Posterior cingulate gyrus (tissue), 11 donors: ENCODE measurements around the gene LSP1.

Experiments used
- DNase-seq, 10 donors: peaks; one replicate each; pipeline versions ENCODE4 v3.0.0 to v3.0.0-alpha.2; 2020 to 2021; ENCODE audit warnings: mixed read lengths in 3 of 10
- intact Hi-C: fragments of 100-400 bp; cut with DNase I; formaldehyde crosslinking; loops from one replicate; pipeline ENCODE4 v1.15.1; 2023

LSP1 gene

GRCh38 chr11:1920128-1920908, 67.4 kb downstream of the LSP1 start:
- intact Hi-C loops = no loop called here
- DNase-seq = peak in 2 of 10 donors; percentile 34 to 79

- intact Hi-C loops = no loop called here
- DNase-seq = peak in 2 of 10 donors; percentile 67 to 76
Measured at GRCh38 chr11:1920909-1921573, 68.2 kb downstream of the LSP1 start.

GRCh38 chr11:1921574-1922141, 68.8 kb downstream of the LSP1 start:
- peak in 9 of 10 donors; percentile 45 to 93 (median 53) for DNase-seq
- intact Hi-C loops = no loop called here

- intact Hi-C loops = no loop called here
- peak in 2 of 10 donors; percentile 61 to 64 for DNase-seq
Measured at GRCh38 chr11:1922481-1923081, 69.7 kb downstream of the LSP1 start.

GRCh38 chr11:1923201-1923956, 70.5 kb downstream of the LSP1 start:
- intact Hi-C loops = no loop called here
- peak in 3 of 10 donors; percentile 26 to 58 (median 31) for DNase-seq

- intact Hi-C loops = no loop called here
- peak in 4 of 10 donors; percentile 22 to 70 (median 62) for DNase-seq
Measured at GRCh38 chr11:1924181-1924580, 71.3 kb downstream of the LSP1 start.

GRCh38 chr11:1924646-1925372, 71.9 kb downstream of the LSP1 start:
- peak in 4 of 10 donors; percentile 20 to 73 (median 52) for DNase-seq
- intact Hi-C loops = no loop called here

- DNase-seq = peak in 4 of 10 donors; percentile 15 to 80 (median 56)
- intact Hi-C loops = no loop called here
Measured at GRCh38 chr11:1925373-1926155, 72.7 kb downstream of the LSP1 start.

GRCh38 chr11:1926156-1927025, 73.5 kb downstream of the LSP1 start:
- intact Hi-C loops = no loop called here

GRCh38 chr11:1927026-1927847, 74.4 kb downstream of the LSP1 start:
- peak in 4 of 10 donors; percentile 24 to 78 (median 53) for DNase-seq
- intact Hi-C loops = no loop called here

More at GRCh38 chr11:1926156-1927025, 73.5 kb downstream of the LSP1 start:
- DNase-seq = peak in 4 of 10 donors; percentile 19 to 72 (median 60)

GRCh38 chr11:1927848-1928469, 75.1 kb downstream of the LSP1 start:
- intact Hi-C loops = no loop called here
- DNase-seq = peak in 4 of 10 donors; percentile 24 to 84 (median 57)

- DNase-seq = peak in 4 of 10 donors; percentile 9 to 76 (median 70)
- intact Hi-C loops = no loop called here
Measured at GRCh38 chr11:1928470-1928890, 75.6 kb downstream of the LSP1 start.

GRCh38 chr11:1928891-1929541, 76.1 kb downstream of the LSP1 start:
- peak in 4 of 10 donors; percentile 15 to 76 (median 65) for DNase-seq
- intact Hi-C loops = no loop called here

GRCh38 chr11:1929621-1930461, 77.0 kb downstream of the LSP1 start:
- intact Hi-C loops = no loop called here
- peak in 4 of 10 donors; percentile 14 to 73 (median 46) for DNase-seq

GRCh38 chr11:1930462-1930830, 77.6 kb downstream of the LSP1 start:
- intact Hi-C loops = no loop called here
- DNase-seq = peak in 2 of 10 donors; percentile 15 to 41
